Left lobe of liver (tissue), 2 donors: ENCODE data around the gene SUMF2. TPM values are rescaled to one million over a fixed set of nuclear protein-coding genes. Genes with fewer than 3 reads are reported as not detected.
"Not testable (repeated sequence)": the region's sequence is repeated elsewhere in the genome, so short reads cannot be mapped to it uniquely, and the experiment has no call there.

ENCODE experiments used
- ATAC-seq: fragments of 200-7000 bp; cut with Tn5 transposase; one replicate; pipeline ENCODE4 v1.9.1; 2020; ENCODE audit warnings: mild to moderate bottlenecking, moderate library complexity
- DNase-seq: peaks from one replicate; pipeline ENCODE4 v3.0.0-alpha.2; 2020; ENCODE audit warnings: low spot score
- total RNA-seq: library from RNA; stranded (reverse); gene quantifications from one replicate; pipeline ENCODE4 v1.2.1, GENCODE V29; 2021
- donor health status: DM: no; HTN: no; CAD: no; lungs with moderate emphysema.
- donor health status: DM: no; HTN: yes; CAD: no.

SUMF2 gene
- total RNA-seq, result 83.3 TPM

DNA sequence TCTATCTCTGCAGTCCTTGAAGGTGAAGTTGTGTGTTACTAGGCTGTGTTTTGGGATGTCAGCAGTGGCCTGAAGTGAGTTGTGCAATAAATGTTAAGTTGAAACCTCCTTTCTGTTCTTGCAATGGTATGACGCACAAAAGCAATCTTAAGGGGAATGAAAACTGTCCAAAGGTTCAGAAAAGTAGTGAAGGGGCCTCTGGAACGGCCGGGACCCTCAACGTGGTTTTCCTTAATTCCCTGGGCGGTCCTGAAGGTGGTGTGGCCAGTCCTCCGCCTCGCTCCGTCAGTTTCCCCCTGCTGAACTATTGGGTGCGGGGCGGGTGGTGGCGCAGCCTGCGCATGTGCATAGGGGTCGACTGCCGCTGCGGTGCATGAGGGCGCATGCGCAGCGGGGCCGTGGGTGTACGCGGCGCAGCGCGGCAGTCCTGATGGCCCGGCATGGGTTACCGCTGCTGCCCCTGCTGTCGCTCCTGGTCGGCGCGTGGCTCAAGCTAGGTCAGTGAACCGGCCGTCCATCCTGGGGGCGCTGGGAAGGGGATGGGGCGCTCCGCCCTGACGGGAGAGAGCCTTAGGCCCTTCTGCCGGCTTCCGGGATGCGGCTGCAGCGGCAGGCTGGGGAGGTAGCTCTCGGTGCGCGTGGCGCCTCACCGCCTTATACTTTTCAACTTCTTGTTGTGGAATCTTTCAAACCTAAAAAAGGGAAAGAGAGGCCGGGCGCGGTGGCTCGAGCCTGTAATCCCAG lies at the start of gene SUMF2:
TSS of gene SUMF2 (plus strand) at position 405 of the 744 bp plus-strand sequence. CDS start at position 431, 26 bp downstream.
- peak; percentile 95 for ATAC-seq
- DNase-seq, result peak; percentile 96

DNA sequence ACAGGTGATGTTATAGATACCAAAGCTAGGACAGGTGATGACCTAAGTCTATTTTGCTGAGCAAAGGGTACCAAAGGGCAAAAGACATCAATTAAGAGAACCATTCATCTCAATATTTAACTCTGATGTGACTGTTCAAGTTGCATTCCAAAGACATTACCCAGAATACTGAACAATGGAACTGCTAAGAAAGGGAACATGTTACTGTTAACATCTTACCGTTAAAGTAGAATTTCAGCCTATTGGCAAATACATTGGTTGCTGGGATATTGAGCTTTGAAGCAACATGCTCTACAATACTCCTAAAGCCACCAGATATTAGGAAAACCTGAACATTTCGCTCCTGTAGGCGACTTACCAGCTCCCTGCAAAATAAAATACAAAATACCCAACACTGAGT lies 47.1 kb upstream of the SUMF2 start:
- not testable (repeated sequence) for ATAC-seq, DNase-seq

DNA sequence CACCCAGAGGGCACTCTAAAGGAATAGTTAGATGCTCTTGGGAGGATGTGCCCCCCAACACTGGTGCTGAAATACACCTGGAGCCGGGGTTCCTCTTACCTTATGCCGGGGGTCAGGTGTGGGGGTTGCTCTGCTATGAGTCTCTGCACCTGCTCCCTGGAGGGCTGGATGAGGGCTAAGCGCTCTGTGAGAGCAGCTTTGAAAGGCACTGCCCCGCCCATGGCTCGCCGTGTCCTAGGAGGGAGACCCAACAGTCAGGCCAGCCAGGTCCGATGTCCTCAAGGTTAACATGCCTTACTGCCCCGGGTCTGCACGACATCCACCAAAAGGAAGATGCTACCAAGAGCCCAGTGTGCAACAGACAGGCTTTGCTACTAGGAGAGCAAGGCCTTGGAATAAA lies 44.6 kb upstream of the SUMF2 start:
- ATAC-seq, result no peak

DNA sequence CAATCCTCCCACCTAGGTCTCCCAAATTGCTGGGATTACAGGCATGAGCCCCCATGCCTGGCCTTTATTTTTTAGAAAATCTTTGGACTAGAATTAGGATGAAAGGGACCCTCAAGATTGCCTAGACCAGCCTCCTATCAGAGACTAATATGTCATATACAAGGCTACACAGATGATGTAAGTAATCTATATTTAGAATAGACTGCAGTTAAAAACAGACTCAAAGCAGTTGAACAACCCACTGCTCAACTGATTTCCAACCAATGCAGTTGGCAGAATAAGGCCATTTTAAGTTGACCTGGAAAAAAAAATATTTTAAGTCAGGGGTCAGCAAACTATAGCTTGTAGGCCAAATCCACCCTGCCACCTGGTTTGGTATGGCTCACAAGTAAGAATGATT lies 40.6 kb upstream of the SUMF2 start:
- no peak for ATAC-seq
- no peak for DNase-seq

More for the DNA sequence above, 44.6 kb upstream of the SUMF2 start:
- DNase-seq, result no peak

DNA sequence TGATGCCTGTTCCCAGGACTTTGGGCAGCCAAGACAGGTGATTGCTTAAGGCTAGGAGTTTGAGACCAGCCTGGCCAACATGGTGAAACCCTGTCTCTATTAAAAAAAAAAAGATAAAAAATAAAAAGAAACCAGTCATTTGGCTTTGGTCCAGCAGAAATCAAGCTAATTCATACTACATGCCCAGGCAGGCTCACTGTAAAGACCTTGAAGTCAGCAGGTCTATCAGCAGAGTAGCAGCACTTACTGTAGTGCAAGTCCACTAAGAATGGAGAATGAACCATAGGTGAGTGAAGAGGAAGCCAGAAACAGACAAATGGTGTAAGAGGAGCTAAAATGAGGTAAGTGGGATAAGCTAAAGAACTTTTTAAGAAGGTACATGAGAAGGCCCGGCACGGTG lies 37.5 kb upstream of the SUMF2 start:
- ATAC-seq (no peak), DNase-seq (no peak)

DNA sequence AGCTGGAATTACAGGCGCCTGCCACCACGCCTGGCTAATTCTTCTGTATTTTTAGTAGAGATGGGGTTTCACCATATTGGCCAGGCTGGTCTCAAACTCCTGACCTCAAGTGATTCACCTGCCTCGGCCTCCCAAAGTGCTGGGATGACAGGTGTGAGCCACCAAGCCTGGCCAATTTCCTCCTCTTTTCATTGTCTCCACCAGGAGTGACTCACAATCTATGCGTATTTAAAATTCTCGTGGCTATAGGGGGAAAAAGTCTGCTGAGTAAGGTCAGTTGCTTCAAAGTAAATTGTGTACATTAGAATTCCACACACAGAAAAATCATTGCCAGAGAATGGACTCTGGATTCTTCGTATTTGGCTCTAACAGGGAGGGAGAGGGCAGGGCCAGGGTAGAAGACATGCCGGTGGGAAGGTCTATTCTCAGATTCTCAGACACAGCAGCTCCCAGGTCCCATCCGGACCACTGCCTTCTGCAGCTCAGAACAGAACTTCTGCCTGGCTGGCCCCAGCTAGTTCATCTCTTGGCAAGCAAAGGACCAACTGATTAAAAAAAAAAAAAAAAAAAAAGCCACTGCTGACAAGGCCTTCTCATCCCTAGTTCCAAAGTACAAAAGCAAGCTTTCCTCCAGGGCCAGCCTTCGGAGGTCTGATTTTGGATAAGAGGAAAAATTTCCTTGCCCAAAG lies 35.0 kb upstream of the SUMF2 start:
- peak; percentile 70 for ATAC-seq
- peak; percentile 49 for DNase-seq

DNA sequence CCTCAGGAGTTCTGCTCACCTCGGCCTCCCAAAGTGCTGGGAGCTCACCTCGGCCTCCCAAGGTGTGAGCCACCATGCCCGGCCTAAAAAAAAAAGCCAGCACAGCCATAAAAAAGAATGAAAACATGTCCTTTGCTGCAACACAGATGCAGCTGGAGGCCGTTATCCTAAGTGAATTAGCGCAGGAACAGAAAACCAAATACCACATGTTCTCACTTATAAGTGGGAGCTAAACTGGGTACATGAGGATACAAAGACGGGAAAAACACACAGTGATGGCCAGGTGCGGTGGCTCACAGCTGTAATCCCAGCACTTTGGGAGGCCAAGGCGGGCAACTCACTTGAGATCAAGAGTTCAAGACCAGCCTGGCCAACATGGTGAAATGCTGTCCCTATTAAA lies 33.7 kb upstream of the SUMF2 start:
- ATAC-seq, result no peak
- DNase-seq, result no peak

DNA sequence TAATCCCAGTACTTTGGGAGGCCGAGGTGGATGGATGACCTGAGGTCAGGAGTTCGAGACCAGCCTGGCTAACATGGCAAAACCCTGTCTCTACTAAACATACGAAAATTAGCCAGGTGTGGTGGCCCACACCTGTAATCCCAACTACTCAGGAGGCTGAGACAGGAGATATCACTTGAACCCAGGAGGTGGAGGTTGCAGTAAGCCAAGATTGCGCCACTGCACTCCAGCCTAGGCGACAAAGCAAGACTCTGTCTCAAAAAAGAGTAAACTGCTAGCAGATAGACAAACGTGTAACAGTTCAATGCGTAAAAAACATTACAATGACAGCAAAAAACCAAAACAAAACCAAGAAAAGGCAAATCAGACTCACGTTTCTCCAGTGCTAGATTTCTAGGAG lies 32.5 kb upstream of the SUMF2 start:
- not testable (repeated sequence) for DNase-seq, ATAC-seq

DNA sequence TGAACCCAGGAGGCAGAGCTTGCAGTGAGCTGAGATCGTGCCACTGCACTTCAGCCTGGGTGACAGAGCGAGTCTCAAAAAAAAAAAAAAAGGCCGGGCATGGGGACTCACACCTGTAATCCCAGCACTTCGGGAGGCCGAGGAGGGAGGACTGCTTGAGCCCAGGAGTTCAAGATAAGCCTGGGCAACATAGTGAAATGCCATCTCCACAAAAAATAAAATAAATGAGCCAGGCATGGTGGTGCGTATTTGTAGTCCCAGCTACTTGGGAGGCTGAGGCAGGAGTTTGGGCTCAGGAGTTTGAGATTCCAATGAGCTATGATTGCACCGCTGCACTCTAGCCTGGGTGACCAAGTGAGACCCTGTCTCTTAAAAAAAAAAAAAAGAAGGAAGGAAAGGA lies 31.5 kb upstream of the SUMF2 start:
- not testable (repeated sequence) for ATAC-seq, DNase-seq

DNA sequence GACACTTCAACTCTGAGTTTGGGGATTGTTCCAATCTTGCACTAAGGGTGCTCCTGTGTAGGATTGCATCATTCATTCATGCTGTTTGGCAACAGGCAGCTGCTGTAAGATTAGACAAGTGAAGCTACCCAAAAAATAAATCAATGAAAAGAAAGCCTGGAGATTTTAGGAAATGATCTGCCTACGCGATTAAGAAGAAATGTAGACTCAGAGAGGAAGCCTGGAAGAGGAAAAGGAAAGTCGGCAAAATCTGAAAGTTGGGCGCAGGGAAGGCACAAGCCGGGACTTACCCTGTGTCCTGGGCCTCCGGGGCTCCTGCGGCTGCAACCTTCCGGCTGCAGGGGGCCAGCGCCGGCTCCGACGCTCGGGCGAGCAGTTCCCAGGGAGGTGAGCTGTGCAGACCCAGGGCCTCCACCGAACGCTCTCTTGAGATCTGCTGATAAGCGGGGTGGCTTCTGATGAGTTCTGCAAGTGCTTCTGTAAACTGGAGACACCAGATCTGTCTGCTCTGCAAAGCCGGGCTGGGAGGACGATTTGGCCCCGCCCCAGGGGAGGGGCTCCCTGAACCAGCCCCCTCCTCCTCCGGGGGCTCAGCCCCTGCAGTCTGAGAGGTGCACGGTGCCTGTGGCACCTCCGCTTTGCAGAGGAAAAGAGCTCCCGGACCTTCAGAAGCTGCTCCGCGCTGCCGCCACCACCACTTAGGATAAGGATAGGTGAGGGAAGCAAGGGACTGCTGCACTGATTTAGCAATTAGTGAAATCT lies 30.2 kb upstream of the SUMF2 start:
- ATAC-seq (peak; percentile 81), DNase-seq (peak; percentile 66)

DNA sequence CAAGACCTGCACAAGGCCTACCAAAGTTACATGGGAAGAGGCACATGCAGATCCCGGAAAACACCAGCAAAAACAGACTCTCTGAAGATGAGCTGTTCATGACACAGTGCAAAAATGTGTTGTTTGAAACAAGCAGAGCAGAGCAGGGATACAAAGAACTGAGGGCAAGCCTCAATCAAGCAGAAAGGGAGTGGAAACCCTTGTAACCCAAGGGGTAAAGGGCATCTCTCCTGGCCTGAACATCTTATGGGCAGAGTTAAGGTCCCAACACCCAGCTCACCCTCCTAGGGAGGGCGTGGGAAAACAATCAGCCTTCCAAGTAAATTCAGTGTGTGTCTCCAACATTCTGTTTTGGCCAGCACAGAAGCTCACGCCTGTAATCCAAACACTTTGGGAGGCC lies 23.4 kb upstream of the SUMF2 start:
- DNase-seq, result no peak
- ATAC-seq, result peak; percentile 33

DNA sequence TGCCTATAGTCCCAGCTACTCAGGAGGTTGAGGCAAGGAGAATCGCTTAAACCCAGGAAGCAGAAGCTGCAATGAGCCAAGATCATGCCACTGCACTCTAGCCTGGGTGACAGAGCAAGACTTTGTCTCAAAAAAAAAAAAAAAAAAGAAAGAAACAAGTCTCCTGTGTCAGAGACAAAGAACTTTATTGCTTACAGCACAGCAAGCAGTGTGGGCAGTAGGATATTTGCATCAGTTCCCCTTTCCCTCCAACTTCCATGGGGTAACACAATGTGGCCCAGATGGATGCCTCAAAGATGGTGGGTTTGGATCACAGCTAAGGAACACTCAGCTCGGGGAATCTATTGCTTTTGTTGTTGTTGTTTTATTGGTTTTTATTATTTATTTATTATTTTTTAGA lies 18.3 kb upstream of the SUMF2 start:
- DNase-seq, ATAC-seq: not testable (repeated sequence)

DNA sequence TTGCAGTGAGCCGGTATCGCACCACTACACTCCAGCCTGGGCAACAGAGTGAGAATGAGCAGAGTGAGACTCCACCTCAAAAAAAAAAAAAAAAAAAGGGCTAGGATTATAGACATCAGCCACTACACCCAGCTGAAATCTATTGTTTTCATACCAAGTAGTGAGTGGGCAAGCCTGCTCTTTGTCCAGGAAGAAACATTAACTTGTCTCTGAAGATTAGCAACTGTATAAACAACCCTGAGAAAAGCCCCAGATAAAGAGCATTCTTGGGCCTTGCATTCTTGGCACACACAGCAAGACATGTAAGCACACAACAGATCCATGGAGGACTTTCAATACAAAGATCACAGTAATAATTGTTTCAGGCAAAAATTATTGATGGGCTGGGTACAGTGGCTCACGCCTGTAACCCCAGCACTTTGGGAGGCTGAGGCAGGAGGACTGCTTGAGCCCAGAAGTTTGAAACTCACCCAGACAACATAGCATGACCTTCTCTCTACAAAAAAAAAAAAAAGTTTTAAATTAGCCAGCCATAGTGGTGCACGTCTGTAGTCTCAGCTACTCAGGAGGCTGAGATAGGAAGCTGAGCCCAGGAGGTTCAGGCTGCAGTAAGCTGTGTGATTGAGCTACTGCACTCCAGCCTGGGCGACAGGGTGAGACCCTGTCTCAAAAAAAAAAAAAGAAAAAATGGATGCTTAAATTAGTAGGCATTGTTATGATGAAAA lies 17.2 kb upstream of the SUMF2 start:
- DNase-seq (no peak), ATAC-seq (no peak)

DNA sequence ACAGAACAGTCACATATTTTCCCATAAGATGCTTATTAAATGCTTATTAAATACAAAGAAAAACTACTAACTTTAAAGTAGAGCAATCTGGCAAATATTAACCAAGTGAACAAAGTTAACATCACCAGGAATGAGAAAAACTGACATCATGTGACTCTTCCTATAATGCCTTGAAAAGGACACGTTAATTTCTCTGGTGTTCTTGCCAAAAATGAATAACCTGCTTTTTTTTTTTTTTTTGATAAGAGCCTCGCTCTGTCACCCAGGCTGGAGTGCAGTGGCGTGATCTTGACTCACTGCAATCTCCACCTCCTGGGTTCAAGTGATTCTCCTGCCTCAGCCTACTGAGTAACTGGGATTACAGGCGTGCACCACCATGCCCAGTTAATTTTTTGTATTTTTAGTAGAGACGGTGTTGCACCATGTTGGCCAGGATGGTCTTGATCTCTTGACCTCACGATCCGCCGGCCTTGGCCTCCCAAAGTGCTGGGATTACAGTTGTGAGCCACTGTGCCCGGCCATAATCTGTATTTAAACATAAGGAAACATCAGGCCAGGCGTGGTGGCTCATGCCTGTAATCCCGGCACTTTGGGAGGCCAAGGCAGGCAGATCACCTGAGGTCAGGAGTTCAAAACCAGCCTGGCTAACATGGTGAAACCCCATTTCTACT lies 16.5 kb upstream of the SUMF2 start:
- not testable (repeated sequence) for ATAC-seq, DNase-seq

DNA sequence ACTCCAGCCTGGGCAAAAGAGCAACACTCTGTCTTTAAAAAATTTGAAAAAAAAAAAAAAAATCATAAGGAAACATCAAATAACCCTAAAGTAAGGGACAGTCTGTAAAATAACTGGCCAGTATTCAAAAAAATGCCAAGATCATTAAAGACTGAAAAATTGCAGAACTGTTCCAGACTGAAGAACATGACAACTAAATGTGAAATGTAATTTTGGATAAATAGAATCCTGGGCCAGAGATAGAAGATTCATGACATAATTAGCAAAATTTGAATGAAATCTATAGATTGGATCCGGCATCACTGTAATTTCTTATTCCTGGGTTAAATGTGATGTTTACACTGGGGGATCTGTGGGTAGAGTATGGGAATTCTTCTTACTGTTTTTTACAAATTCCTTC lies 15.8 kb upstream of the SUMF2 start:
- no peak for DNase-seq
- no peak for ATAC-seq

DNA sequence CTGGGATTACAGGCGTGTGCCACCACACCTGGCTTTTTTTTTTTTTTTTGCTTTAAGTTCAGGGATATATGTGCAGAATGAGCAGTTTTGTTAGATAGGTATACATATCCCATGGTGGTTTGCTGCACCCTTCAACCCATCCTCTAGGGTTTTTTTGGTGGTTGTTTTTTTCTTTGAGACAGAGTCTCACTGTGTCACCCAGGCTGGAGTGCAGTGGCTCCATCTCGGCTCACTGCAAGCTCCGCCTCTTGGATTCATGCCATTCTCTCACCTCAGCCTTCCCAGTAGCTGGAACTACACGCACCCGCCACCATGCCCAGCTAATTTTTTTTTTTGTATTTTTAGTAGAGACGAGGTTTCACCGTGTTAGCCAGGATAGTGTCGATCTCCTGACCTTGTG lies 15.3 kb upstream of the SUMF2 start:
- ATAC-seq (peak; percentile 11), DNase-seq (peak; percentile 75)

DNA sequence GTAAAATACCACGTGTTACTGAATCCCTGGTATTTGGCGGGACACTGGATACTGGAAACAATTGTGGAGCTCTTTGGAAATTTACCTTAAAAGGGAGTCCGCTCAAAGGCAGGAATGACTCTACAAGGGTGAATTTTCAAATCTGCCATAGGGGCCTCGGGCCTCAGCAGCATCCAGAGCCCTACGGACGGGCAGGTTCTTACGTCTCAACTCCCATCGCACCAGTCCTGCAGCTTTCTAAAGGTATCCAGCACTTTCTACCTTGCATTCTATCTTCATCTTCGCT lies 13.1 kb upstream of the SUMF2 start:
- DNase-seq, result no peak
- no peak for ATAC-seq

DNA sequence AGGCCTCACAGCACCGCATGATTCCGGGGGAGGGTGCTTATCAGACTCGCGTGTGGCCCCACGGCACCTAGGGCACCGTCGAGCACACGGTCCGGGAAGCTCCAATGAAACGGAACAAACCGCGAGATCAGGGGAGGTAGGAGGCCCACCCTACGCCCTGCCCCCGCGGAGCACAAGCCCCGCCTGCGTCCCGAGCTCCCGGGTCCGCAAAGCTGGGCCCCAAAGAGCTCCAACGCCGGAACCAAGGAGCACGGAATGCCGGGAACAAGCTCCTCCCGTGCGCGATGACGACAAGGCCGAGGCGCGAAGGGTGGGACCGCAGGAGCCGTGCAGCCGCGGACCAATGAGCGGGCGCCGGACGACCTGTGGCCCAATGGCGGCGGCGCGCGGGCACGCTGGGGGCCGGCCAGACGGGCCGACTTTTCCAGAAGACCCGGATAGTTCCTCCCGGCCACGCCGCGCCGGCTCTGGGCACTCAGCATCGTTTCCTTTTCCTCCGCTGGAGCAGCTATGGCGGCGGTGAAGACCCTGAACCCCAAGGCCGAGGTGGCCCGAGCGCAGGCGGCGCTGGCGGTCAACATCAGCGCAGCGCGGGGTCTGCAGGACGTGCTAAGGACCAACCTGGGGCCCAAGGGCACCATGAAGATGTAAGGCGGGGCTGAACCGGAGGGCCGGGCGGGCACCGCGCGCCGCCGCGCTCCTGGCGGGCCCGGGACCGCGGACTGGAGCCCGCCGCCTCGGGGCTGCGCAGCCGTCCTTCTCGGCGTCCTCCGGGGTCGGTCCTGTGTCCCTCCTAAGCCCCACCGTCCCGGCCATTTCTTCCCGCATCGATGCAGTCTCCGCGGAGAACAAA lies 12.5 kb upstream of the SUMF2 start, which contains the start of the genes CCT6A and PSPH:
TSS of gene CCT6A (plus strand) at position 427 of the 853 bp plus-strand sequence. CDS start at position 511, 84 bp downstream.
TSS of gene PSPH (minus strand) at position 106 of the 853 bp plus-strand sequence. CDS start 30,232 bp downstream, outside the sequence.
- peak; percentile 94 for ATAC-seq
- DNase-seq, result peak; percentile 99

DNA sequence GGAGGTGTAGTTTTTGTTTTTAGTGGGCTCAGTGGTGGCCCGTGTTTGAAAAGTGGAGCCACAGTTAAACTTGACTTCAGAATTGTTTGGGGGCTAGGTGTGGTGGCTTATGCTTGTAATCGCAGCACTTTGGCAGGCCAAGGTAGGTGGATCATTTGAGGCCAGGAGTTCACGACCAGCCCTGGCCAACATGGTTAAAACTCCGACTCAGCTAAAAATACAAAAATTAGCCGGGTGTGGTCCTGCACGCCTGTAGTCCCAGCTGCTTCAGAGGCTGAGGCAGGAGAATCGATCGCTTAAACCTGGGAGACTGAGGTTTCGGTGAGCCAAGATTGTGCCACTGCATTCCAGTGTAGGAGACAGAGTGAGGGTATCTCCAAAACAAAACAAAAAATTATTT lies 10.7 kb upstream of the SUMF2 start:
- DNase-seq (no peak), ATAC-seq (no peak)
